Stomach (tissue), 4 donors: ENCODE data around the gene SNX30.

ENCODE experiments used
- CTCF ChIP-seq, 7 experiments: fragments of 450-650 bp in 4 of 7; fragments of 200-600 bp in 3 of 7; sonication (generic) in 3 of 7; IDR thresholded peaks; one replicate each; pipeline ENCODE4 v1.5.1; 2016 to 2019; ENCODE audit warnings: antibody characterized with exemption in 7 of 7, control low read depth in 2 of 7, mild to moderate bottlenecking in 1 of 7
- EP300 ChIP-seq: sonication (generic); formaldehyde crosslinking; IDR thresholded peaks from one replicate; pipeline ENCODE4 v1.6.1; 2017; ENCODE audit warnings: antibody characterized with exemption
- POLR2A ChIP-seq, 4 donors: fragments of 450-650 bp; IDR thresholded peaks; one replicate each; pipeline ENCODE4 v1.6.1; 2016; ENCODE audit warnings: antibody characterized with exemption in 4 of 4, control low read depth in 2 of 4, mild to moderate bottlenecking in 1 of 4, moderate library complexity in 1 of 4

DNA sequence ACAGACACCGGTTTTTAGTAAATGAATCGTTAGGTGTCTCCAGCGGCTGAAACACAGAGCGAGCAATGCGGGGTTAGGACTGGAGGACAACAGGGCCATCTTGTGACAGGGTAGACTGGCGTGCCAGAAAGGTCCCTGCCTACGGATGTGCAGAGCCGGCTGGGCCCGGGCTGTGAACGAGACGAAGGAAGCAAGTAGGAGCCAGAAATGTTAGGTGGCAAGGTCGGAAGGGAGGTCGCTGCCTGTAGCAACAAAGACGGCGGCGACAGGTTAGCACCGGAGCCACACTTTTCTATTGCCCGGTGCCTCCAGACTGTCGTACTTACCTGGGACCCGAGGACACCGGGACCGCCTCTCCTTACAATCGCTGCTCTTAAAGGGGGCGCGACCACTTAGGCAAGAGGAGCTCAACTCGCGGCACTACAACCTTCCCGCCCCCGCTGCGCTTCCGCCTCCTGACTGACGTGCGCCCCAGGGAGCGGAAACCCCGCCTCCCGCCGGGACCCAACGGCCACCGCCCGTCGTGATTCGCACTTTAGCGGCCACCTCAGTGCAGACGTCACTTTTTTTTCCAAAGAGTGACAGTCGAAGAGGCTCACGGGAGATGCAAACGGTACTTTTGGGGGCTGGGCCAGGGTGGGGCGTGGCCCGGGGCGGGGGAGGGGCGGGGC lies 32.8 kb upstream of the SNX30 start, which contains the start of gene INIP:
- peak in 1 of 4 donors; percentile 41 for TF ChIP-seq POLR2A (IDR thresholded peaks at IDR 0.05)
- TF ChIP-seq CTCF (IDR thresholded peaks at IDR 0.05), result no peak
- TF ChIP-seq EP300, result no peak
